Measurements from ENCODE around the gene SLC39A6. TPM values are rescaled to one million over a fixed set of nuclear protein-coding genes. Genes with fewer than 3 reads are reported as not detected.
"Not testable (repeated sequence)": the region's sequence is repeated elsewhere in the genome, so short reads cannot be mapped to it uniquely, and the experiment has no call there.

SLC39A6 gene
- total RNA-seq, 1 donor from 2014 or later, result 28.9 TPM

DNA sequence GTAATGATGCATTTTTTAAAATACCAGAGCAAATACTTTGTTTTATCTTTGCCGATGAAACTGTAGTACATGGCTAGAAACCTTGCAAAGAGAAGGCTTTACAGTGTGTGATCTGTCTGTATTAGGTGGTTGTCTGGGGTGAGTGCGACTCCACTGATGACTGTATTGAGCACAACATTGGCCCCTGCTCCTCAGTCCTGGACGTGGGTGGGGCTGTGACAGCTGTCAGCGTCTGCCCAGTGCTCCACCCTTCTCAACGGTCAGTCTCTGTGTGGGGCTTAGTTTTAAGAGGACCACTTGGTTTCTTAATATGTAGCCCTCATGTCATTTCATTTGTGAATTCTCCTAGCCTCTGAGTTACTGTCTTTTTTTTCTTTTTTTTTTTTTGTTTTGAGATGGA is 40.8 kb upstream of the SLC39A6 start:
- H3K9me3 ChIP-seq, result no peaks in the 10 kb centered on the region
- ATAC-seq, result no peak
- intact Hi-C loops (cut with DNase I), result no loop called here
- no peak overlapping the region for H3K27ac ChIP-seq
- no peak for DNase-seq
- peaks cover 96% of the 10 kb centered on the region for H3K36me3 ChIP-seq
- H3K27me3 ChIP-seq (ENCODE audit: low read depth), result no peaks in the 10 kb centered on the region
- H3K4me3 ChIP-seq, result no peak overlapping the region
- no peaks in the 10 kb centered on the region for H3K4me1 ChIP-seq
- TF ChIP-seq, protein P1, sequence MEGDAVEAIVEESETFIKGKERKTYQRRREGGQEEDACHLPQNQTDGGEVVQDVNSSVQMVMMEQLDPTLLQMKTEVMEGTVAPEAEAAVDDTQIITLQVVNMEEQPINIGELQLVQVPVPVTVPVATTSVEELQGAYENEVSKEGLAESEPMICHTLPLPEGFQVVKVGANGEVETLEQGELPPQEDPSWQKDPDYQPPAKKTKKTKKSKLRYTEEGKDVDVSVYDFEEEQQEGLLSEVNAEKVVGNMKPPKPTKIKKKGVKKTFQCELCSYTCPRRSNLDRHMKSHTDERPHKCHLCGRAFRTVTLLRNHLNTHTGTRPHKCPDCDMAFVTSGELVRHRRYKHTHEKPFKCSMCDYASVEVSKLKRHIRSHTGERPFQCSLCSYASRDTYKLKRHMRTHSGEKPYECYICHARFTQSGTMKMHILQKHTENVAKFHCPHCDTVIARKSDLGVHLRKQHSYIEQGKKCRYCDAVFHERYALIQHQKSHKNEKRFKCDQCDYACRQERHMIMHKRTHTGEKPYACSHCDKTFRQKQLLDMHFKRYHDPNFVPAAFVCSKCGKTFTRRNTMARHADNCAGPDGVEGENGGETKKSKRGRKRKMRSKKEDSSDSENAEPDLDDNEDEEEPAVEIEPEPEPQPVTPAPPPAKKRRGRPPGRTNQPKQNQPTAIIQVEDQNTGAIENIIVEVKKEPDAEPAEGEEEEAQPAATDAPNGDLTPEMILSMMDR (IDR thresholded peaks at IDR 0.05), result no peak

GRCh38 chr18:36168296-36168695 is 39.2 kb upstream of the SLC39A6 start:
- H3K9me3 ChIP-seq; DNase-seq; H3K27me3 ChIP-seq (ENCODE audit: low read depth); ATAC-seq; H3K4me3 ChIP-seq; H3K27ac ChIP-seq; intact Hi-C loops (cut with DNase I); H3K4me1 ChIP-seq: not testable (repeated sequence)
- peaks cover 97% of the 10 kb centered on the region for H3K36me3 ChIP-seq

- intact Hi-C loops (cut with DNase I), result no loop called here
- no peaks in the 10 kb centered on the region for H3K27me3 ChIP-seq (ENCODE audit: low read depth)
- DNase-seq (no peak), ATAC-seq (no peak)
- H3K4me3 ChIP-seq, result no peak overlapping the region
- TF ChIP-seq, protein P1 (IDR thresholded peaks at IDR 0.05), result no peak
- no peaks in the 10 kb centered on the region for H3K9me3 ChIP-seq
- no peak overlapping the region for H3K27ac ChIP-seq
- H3K36me3 ChIP-seq, result peaks cover 97% of the 10 kb centered on the region
- no peaks in the 10 kb centered on the region for H3K4me1 ChIP-seq
Measured at GRCh38 chr18:36167692-36168218, 38.6 kb upstream of the SLC39A6 start.

DNA sequence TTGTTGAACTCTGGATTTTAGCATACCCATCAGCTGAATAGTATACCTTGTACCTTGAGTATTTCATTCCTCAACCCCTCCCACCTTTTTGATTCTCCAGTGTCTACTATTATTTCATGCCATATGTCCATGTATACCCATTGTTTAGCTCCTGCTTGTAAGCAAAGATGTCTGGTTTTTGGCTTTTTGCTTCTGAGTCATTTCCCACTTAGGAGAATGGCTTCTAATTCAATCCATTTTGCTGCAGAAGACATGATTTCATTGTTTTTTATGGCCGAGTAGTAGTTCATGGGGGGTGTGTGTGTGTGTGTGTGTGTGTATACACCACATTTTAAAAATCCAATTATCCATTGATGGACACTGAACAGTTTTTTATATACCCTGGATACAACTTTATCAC is 33.8 kb upstream of the SLC39A6 start:
- ATAC-seq (no peak), DNase-seq (no peak)
- TF ChIP-seq, protein P1 (IDR thresholded peaks at IDR 0.05), result no peak
- H3K4me1 ChIP-seq, result no peaks in the 10 kb centered on the region
- no peak overlapping the region for H3K4me3 ChIP-seq
- intact Hi-C loops (cut with DNase I), result no loop called here
- no peaks in the 10 kb centered on the region for H3K9me3 ChIP-seq
- H3K36me3 ChIP-seq, result peaks cover 98% of the 10 kb centered on the region
- H3K27ac ChIP-seq, result no peak overlapping the region
- no peaks in the 10 kb centered on the region for H3K27me3 ChIP-seq (ENCODE audit: low read depth)

GRCh38 chr18:36160959-36161371 is 31.8 kb upstream of the SLC39A6 start:
- Histone ChIP-seq H3K4me1 (no peaks in the 10 kb centered on the region), H3K27me3 (ENCODE audit: low read depth) (no peaks in the 10 kb centered on the region), H3K9me3 (no peaks in the 10 kb centered on the region), H3K4me3 (no peak overlapping the region), H3K27ac (no peak overlapping the region), H3K36me3 (peaks cover 98% of the 10 kb centered on the region)
- TF ChIP-seq, protein P1 (IDR thresholded peaks at IDR 0.05), result no peak
- DNase-seq (no peak), ATAC-seq (no peak)
- intact Hi-C loops (cut with DNase I), result no loop called here

GRCh38 chr18:36158266-36158867 is 29.2 kb upstream of the SLC39A6 start:
- intact Hi-C loops (cut with DNase I), result no loop called here
- TF ChIP-seq, protein P1 (IDR thresholded peaks at IDR 0.05), result no peak
- no peaks in the 10 kb centered on the region for H3K4me1 ChIP-seq
- H3K9me3 ChIP-seq, result no peaks in the 10 kb centered on the region
- DNase-seq (no peak), ATAC-seq (no peak)
- no peak overlapping the region for H3K4me3 ChIP-seq
- H3K27me3 ChIP-seq (ENCODE audit: low read depth), result no peaks in the 10 kb centered on the region
- H3K36me3 ChIP-seq, result peaks cover 98% of the 10 kb centered on the region
- no peak overlapping the region for H3K27ac ChIP-seq
